ENCODE data around the gene EEFSEC.

The EEFSEC gene

DNA sequence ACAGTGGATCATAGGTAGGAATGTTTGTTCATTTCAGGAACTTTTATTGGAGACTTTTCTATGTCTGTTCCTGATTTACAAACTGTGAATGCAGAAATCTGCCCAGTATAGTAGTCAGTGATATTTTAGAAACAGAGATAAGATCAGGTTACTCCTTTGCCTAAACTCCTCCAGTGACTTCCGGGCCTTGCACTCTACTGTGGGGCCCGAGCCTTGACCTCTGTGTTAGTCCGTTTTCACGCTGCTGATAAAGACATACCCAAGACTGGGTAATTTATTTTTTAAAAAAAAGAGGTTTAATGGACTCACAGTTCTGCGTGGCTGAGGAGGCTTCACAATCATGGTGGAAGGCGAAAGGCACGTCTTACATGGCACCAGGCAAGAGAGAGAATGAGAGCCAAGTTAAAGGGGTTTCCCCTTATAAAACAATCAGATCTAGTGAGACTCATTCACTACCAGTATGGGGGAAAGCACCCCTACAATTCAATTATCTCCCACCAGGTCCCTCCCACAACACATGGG is 186.3 kb downstream of the EEFSEC start:
- no peak for DNase-seq

DNA sequence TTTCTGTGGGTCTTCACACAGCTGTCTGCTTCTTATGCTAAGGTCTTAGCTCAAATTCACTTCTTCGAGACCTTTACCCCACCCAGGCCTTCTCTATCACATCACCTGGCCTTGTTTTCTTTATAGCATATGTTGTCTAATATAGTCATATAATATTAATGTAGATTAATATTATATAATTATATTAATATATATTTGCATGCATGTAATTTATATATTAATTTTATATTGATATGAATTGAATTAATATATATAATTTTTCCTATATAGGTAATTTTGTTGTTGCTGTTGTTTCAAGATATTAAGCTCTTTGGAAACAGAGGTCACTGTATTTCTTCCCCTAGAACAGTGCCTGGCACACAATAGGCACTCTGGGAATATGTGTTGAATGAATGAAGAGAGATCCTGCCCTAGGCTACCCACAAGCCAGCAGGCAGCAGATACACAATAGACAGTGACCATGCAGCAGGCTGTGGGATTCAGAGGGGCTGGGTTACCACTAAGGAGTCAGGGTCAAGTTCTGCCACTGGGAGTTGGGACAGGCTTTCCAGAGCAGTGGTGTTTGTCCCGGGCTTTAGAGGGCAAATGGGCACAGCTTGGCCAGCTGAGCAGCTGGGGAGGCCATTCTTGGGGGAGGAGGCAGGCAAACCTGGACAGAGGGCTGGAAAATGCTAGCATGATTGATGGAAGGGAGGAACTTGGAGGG is 187.1 kb downstream of the EEFSEC start:
- no peak for DNase-seq

DNA sequence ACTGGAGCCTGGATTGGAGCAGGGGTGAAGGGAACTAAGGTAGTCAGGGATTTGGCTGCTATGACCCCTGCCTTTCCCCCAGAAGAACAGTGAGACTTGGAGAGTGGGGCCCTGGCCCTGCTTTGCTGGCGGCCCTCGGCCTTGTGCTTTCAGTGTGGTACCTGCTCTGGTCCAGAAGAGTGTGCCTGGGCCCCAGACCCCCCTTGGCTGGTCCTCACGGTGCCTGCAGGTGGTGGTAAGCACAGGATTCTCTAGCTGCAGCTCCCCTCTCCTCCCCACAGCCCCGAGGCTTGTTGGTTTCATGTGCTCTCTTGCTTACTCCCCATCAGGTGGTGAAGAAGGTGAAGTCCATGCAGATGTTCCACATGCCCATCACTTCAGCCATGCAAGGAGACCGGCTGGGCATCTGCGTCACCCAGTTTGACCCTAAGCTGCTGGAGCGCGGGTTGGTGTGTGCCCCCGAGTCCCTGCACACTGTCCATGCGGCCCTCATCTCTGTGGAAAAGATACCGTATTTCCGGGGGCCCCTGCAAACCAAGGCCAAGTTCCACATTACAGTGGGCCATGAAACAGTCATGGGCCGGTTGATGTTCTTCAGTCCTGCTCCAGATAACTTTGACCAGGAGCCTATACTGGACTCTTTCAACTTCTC is 187.7 kb downstream of the EEFSEC start:
- DNase-seq: no peak

DNA sequence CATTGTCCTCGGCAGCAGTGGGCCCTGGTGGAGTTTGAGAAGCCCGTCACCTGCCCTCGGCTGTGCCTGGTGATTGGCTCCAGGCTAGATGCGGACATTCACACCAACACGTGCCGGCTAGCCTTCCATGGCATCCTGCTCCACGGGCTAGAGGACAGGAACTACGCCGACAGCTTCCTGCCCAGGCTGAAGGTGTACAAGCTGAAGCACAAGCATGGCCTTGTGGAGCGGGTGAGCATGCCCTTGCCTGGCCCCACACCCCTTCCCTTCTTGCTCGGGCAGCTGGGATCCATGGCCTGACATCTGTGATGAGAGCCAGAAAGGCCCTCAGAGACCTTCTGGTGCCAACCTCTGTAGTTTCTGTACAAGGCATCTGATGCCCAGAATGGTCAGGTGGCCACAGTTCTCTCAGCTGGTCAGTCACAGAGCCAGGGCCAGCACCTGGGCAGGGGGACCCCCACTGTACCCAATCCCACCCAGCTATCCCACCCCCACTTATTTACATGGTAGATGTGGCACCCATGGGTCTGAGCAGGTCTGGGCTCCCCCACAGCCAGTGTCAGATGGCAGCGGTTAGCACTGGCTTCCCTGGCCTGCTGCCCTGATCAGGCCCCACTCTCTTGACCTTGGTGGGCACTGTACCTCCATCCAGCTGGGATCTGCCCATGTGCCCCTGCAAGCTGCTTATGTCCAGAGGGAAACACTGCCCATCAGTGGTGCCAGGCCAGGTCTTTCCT is 188.5 kb downstream of the EEFSEC start:
- DNase-seq: no peak

DNA sequence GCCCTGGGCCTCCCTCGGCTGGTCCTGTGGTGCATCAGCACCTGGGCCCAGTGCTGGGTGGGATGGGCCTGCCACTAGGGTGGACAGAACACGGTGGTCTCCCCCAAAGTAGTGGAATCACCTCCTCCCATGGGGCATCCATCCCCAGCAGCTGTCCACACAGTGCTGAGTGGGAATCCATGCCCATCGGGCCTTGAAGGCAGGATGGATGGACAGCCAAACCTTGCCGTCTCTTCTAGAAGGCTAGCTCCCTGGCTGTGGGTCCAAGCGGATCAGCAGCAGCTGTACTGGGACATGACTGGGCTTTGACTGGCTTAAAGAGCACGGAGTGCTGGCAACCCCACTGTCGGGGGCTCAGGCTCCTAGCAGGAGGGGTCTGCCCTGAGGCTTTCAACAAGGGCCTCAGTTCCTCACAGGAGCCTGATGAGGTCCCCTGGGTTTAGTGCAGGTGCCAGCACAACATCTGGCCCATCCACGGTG is 189.5 kb downstream of the EEFSEC start:
- no peak for DNase-seq

DNA sequence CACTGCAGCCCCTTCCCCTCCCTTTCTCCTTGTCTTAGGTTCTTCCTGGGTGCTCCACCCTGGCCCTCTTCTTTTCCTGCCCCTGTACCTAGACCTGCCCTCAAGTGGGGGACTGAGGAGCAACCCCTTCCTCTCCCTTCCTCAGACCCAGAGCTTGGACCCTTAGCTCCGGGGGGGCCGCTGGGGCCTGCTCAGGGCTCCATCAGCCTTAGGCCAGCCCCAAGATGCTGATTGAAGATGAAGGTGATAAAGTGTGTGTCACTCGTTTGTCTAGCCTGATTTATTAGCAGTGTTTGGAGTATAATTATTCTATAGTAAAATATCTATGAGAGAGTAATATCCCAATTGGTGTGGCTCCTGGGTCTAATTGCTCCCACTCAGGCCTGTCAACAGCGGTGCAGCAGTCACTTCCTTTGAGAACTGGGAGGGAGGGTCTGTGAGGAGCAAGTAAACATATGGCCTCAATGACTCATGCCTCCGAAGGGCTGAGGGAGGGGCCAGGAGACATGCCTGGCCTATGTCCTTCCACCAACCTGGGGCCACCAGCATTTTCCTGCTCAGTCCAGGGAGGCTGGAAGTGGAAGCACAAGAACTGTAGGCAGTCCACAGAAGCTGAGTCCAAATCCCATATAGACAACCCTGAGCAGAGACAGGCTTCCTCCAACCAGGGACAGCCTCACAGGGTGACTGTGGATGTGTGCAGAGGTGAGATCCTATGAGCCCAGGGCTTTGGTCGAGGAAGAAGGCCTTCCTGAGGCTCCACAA is 190.2 kb downstream of the EEFSEC start:
- DNase-seq: no peak

DNA sequence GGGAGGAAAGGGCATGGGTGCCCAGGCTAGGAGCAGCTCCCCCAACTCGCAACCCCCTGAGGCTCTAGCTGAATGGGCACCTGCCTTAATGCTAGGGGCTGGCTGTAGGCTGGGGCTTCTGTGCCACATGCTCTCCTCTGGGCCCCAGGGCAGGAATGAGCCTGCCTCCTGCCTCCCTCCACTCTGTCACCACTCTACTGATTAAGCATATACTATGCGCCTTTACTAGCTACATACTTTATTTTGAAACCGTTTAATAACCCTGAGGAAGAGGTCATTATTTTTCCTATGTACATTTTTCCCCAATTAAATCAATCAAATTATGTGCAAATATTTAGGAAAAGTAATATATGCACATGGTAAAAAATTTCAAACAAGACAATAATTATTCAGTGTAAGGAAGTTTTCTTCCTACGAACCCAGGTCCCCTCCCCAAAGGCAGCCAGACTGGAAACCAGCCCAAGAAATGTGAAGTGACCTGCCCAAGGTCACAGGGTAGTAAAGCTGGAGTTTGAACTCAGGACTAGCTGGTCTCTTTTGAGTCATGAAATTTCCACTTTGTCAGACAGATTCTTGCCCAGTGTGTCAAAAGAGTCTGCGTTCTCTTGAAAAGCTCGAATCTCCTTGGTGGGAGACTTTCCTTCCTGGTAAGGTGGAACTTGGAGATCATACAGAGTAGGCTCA is 190.9 kb downstream of the EEFSEC start:
- no peak for DNase-seq

DNA sequence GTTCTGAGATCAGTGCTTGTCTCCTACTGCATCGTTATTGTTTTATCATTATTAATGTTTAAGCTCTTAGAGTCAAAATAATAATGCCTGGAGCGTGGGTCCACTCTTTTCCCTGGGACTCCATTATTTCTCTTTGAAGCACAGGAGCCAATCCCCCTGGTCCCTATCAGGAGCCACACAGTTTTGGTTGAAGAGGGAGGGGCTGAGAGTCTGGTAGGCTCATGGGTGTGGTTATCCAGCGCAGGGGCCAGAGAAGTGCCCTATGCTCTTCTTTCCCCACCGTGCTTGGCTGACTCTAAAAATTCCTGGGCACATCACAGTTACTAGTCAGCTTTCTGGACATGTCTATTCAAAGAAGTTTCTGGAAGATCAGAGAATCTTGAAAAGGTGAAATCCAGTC is 191.9 kb downstream of the EEFSEC start:
- DNase-seq: no peak

DNA sequence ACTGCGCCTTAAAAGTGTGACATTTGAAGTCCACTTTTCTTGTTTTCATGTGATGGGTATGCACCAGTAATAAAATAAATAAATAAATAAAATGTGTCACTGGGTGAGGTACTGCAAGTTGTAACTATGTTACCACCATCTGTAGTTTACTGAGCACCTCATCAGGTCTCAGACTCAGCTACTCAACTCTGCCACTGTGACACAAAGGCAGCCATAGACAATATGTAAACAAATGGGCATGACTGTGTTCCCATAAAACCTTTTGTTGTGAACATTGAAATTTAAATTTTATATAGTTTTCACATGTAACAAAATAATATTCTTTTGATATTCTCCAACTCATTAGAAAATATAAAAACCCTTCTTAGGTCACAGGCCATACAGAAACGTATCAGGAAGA is 193.3 kb downstream of the EEFSEC start:
- DNase-seq: no peak

DNA sequence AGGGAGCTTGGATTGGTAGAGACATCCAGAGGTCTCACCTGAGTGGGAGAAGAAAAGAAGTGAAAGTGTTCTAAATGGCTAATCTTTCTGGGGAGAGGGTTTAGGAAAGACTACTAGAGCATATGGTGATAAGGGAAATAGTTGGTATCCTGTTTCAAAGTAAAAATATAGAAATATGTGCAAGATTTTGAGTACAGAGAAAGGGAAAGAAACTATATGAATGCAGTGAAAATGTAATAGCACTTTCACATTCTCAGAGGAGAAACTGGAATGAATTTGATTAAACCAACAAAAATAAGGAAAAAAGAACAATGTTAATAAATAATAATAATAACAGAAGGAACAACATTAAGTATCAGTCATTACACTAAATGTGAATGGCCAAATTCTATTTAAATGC is 194.0 kb downstream of the EEFSEC start:
- no peak for DNase-seq

DNA sequence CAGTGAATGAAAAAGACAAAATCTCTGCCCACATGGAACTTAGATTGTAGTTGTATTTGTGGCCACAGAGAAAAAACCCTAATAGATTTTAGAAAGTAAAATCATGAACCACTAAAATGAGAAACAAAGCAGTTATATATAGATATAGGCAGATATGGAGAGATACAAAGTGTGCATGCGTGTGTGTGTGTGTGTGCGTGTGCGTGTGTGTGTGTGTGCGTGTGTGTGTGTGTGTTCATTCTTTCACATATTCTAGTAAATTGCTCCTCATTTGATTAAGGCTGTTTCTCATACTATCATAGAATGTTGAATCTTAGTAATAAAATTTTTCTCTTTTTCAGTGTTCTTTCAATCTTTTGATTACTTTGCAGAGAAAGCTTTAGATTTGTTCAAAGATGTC is 194.8 kb downstream of the EEFSEC start:
- no peak for DNase-seq

DNA sequence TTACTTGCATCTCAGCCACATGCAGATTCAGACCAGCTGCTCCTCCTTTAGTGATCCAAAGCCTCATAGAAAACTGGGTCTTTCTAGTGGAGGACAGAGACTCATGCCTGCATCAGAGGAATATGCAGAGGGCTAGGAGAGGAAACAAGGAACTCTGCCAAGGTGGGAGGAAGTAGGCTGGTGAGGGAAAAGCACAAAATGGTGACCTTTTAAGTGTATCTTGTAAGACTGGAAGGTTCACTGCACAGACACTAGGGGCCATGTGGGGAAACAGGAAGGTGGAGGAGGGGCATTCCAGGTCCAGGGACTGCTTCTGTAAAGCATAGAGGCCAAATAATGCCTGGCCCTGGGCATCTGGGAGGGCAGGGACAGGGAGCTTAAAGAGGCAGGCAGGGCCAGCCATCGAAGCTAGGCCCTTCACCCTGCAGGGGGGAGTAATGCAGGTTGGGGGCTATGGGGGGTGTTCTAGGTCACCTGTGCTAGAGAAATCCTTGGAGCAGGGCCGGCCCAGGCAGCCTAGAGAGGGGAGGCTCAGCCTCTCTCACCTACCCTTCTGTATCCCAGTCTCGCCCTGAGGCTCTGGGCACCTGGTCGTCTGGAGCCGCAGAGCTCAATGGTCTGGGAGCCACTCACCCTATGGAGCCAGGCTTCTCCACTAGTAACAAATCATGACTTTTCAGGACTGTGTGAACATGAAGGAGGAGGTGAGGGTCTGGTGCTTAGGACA is 195.7 kb downstream of the EEFSEC start:
- no peak for DNase-seq

DNA sequence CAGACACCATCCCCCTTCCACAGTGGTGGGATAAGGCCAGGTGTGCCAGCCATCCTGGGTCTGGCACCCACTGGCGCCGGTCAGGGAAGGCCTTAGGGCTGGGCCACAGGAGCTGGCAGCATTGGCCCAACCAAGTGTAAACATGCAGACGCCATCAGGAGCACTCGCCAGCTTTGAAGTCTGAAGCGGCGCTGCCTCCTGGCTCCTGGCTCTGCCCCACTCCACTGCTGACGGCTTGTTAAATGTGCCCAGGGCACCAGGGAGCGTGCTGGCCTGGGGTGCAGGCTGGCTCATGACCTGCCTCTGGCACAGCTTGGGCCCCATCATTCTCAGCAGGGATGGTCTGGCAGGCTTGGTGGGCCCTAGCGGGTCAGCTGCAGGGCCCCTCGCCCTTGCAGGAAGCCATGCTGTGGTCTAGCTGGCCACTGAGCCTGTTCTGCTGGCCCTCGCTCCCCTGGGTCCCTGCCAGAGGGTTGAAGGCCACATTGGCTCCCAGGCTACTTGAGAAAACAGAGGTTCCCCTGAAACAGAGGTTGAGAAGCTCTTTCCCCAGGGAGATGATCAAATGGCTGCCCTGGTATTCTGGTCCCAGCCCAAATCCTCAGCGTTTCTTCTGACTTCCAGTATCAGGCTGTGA is 196.8 kb downstream of the EEFSEC start:
- DNase-seq: no peak

DNA sequence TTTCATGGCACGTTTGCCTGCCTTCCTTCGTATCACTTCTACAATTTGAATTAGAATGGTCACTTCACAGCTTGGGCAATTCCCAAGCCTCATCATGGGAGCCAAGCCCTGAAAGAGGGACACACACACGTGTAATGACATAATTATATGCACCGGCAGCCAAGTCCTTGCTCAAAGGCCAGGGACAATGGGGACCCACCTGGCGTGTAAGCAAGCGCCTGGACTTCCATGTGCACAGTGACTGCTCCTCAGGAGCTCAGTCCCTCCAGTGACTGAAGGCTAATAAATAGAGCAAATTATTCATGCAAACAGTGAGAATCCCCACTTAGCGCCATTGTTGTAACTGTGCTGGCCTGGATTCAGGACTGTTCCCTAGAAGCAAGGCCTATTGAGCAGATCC is 198.3 kb downstream of the EEFSEC start:
- peak; percentile 87 for DNase-seq

DNA sequence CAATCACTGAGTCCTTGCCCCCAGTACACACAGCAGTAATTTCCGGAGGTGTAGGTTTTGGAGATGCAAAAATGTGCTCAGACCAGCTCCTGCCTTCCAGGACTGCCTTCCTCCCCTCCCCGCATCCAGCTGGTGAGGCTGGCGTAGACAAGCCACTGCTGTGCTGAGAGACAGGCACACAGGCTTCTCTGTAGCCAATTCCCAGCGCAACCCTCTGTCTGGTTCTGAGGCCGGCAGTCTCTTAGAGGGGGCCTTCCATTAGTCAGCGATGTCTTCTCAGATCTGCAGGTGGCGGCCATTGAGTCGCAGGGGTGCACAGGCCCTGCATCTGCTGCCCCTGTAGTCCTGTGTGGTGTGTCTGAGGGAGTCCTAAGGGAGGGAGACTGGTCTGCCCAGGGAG is 199.0 kb downstream of the EEFSEC start:
- DNase-seq: no peak

DNA sequence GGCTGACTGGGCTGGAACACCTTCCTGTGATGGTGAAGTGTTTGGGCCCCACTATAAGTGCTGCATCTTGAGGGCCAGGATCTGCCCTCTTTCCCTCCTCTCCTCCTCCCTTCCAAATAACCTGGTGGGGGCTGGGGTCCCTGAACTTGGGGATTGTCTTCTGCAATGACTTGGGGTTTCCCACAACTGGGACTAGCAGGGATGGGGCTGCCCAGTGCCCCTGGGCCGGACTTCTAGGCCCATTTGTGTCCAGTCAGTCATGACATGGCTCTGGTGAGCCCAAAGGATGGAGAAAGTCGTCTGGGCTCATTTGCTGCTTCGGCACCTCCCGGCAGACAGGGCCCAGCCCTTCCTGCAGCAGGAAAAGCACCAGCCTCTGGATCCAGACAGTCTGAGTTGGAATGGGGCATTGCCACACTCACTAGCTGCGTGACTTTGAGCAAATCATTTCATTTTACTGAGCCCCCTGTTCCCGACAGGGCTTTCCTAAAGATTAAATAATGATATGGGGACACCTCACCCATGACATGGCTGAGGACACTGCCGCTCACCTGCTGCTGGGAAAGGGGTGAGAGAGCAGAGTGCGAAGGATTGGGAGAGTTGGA is 200.2 kb downstream of the EEFSEC start:
- no peak for DNase-seq

DNA sequence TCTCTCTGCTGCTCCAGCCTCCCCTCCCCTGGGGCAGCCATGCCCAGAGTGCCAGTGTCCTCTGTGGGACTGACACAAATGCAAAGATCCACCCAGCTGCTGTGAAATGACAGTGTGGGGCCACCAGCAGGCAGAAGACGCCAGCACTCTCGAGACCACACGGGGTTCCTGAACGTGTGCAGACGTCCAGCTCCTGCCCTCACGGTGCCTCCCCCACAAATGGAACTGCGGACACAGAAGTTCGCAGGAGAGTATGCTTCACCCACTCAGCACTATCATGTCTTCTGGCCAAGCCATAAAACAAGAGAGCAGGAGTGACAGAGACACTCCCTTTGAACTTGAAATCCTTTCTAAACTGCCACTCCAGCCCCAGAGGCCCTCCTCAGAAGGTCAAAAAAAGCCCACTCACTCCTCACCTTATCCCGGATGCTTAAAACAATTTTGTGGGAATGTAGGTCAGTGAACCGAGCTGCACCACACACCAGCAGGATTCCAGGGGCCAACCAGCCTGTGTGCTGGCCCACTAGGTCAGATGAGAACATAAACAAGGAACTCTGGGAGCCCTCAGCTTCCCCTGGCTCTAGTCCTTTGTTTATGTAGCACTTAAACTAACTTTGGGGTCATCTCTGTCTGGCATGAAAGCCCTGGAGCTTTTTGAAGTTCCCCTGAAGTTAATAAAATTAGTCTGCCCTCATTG is 200.9 kb downstream of the EEFSEC start:
- no peak for DNase-seq

DNA sequence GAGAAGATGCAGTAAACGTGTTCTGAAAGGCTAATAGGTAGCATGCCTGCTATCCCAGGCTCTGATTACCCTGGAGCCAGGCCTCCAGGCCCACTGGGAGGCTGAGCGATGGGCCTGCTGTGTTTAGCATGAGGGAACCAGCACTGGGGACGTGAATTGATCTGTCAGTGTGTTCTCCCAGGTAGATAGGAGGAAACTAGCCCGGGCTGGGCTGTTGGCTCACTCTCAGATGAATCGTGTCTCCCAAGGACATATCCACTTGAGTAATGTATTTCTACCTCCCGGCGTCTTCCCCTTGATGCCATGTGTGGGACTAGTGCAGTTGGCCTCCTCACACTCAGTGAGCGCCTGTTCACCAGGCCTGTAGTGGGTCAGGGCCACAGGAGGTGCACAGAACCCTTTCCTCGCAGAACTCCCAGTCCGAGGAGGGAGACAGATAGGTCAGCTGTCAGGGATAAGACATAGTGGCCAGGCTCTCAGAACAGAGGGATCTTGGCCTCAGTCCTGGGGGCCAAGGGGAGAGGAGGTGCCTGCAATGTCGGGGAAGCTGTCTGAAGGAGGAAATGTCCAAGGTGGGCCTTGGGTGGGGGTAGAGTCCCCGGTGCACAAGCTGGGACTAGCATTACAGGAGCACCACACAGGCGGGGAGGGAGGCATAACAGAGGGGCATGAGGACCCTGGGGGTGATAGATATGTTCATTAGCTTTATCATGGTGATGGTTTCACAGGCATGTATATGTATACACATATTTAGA is 201.7 kb downstream of the EEFSEC start:
- DNase-seq: no peak

DNA sequence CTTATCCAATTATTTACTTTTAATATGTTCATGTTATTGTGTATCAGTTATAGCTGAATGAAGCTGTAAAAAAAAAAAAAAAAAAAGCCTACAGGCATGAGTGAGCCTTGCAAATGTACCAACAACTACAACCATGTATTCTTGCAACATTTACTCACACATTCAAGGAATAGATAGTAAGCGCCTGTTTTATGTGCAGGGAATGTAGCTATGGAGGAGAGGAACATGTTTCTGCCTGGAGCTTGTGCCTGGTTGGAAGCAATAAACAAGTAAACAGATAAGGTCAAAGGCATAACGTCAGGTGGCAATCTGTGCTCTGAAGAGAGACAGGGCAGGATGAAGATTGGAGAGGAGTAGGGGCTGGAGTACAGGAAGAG is 202.2 kb downstream of the EEFSEC start:
- DNase-seq: no peak

Measured in NCI-H2081 treated with DMSO at 0.1 percent for 48 hours (cell line).